IMR-90 (cell line): ENCODE results near the gene CD300LF. TPM values are rescaled to one million over a fixed set of nuclear protein-coding genes. Genes with fewer than 3 reads are reported as not detected.

ENCODE experiments used
- ATAC-seq: fragments of 200-7000 bp; cut with Tn5 transposase; 2 replicates; pipeline ENCODE4 v1.9.1; 2020; ENCODE audit warnings: low read depth, mild to moderate bottlenecking, moderate library complexity
- BruUV-seq: library from RNA; stranded (reverse); fragments of 400-500 nt; replicated peaks from 2 replicates; lab custom pipeline; 2021; lab: Mats Ljungman, UMichigan
- CTCF ChIA-PET: fragments of 300-600 bp; formaldehyde crosslinking; extraction: SDS; loops from one replicate; lab custom pipeline; 2021; ENCODE audit warnings: antibody characterized with exemption; lab: Yijun Ruan, JAX
- POLR2A ChIA-PET: fragments of 300-600 bp; sonication (Branson Sonifier 250); formaldehyde crosslinking; loops from one replicate; lab custom pipeline; 2022; ENCODE audit warnings: antibody characterized with exemption; ENCODE audit not compliant: unreplicated experiment; lab: Charles Lee
- DNase-seq: peaks from one replicate; pipeline ENCODE4 v3.0.0; 2013
- H2AFZ ChIP-seq: replicated peaks from 2 replicates; pipeline ENCODE3; 2013; ENCODE audit warnings: low read length, mild to moderate bottlenecking; ENCODE audit not compliant: poor library complexity
- H2AK5ac ChIP-seq: 2 replicates; pipeline ENCODE4 v1.6.1; 2013; ENCODE audit warnings: low read depth, low read length, inconsistent platforms
- H2AK9ac ChIP-seq: replicated peaks from 2 replicates; pipeline ENCODE3; 2013; ENCODE audit warnings: mild to moderate bottlenecking, low read depth, low read length, moderate library complexity; ENCODE audit not compliant: poor library complexity
- H2BK120ac ChIP-seq: 2 replicates; pipeline ENCODE4 v1.6.1; 2013; ENCODE audit warnings: low read depth, low read length, inconsistent platforms
- H2BK15ac ChIP-seq: 3 replicates; pipeline ENCODE4 v1.6.1; 2013; ENCODE audit warnings: low read depth, low read length, inconsistent platforms
- H2BK20ac ChIP-seq: 2 replicates; pipeline ENCODE4 v1.6.1; 2013; ENCODE audit warnings: low read depth, mild to moderate bottlenecking, inconsistent platforms, low read length, moderate library complexity
- H2BK5ac ChIP-seq: 2 replicates; pipeline ENCODE4 v1.6.1; 2013; ENCODE audit warnings: mild to moderate bottlenecking, low read depth, low read length, inconsistent platforms; ENCODE audit not compliant: poor library complexity, severe bottlenecking
- H3K14ac ChIP-seq: replicated peaks from 2 replicates; pipeline ENCODE4 v1.6.1; 2013; ENCODE audit warnings: low read depth, low read length, inconsistent platforms
- H3K18ac ChIP-seq: 2 replicates; pipeline ENCODE4 v1.6.1; 2013; ENCODE audit warnings: low read depth, low read length, control low read depth
- H3K23ac ChIP-seq: 2 replicates; pipeline ENCODE4 v1.6.1; 2013; ENCODE audit warnings: low read depth, low read length, inconsistent platforms
- H3K27ac ChIP-seq: 2 replicates; pipeline ENCODE4 v1.5.1; 2013; ENCODE audit warnings: mild to moderate bottlenecking, control low read depth, low read length; ENCODE audit not compliant: insufficient read depth
- H3K27me3 ChIP-seq: 2 replicates; pipeline ENCODE4 v1.6.1; 2013; ENCODE audit warnings: low read length; ENCODE audit not compliant: control insufficient read depth, insufficient read depth
- H3K36me3 ChIP-seq: 2 replicates; pipeline ENCODE4 v1.6.1; 2013; ENCODE audit warnings: low read length, mixed read lengths; ENCODE audit not compliant: control insufficient read depth, insufficient read depth
- H3K4ac ChIP-seq: 2 replicates; pipeline ENCODE4 v1.6.1; 2013; ENCODE audit warnings: low read depth, low read length, inconsistent platforms
- H3K4me1 ChIP-seq: 2 replicates; pipeline ENCODE4 v1.6.1; 2013; ENCODE audit warnings: low read length, mixed read lengths; ENCODE audit not compliant: control insufficient read depth, insufficient read depth
- H3K4me2 ChIP-seq: 2 replicates; pipeline ENCODE4 v1.6.1; 2013; ENCODE audit warnings: low read depth, mild to moderate bottlenecking, control low read depth, low read length, moderate library complexity
- H3K4me3 ChIP-seq: 2 replicates; pipeline ENCODE4 v1.5.1; 2013; ENCODE audit warnings: low read depth, mild to moderate bottlenecking, control low read depth, low read length, moderate library complexity; ENCODE audit not compliant: insufficient read depth
- H3K56ac ChIP-seq: 2 replicates; pipeline ENCODE4 v1.6.1; 2013; ENCODE audit warnings: low read length, inconsistent platforms; ENCODE audit not compliant: insufficient read depth; ENCODE audit errors: extremely low read depth
- H3K79me1 ChIP-seq, 2 experiments: 2 replicates each; pipeline ENCODE4 v1.6.1; 2013; ENCODE audit warnings: low read length in 2 of 2, inconsistent platforms in 1 of 2, low read depth in 1 of 2
- H3K9ac ChIP-seq: 2 replicates; pipeline ENCODE4 v1.6.1; 2013; ENCODE audit warnings: low read depth, low read length, control low read depth
- H3K9me1 ChIP-seq: 2 replicates; pipeline ENCODE4 v1.6.1; 2013; ENCODE audit warnings: low read length, inconsistent platforms; ENCODE audit not compliant: insufficient read depth
- H3K9me3 ChIP-seq: 2 replicates; pipeline ENCODE4 v1.6.1; 2013; ENCODE audit warnings: low read length; ENCODE audit not compliant: control insufficient read depth, insufficient read depth
- H4K20me1 ChIP-seq: 2 replicates; pipeline ENCODE4 v1.6.1; 2013; ENCODE audit warnings: low read length, inconsistent platforms; ENCODE audit not compliant: insufficient read depth
- H4K5ac ChIP-seq: 2 replicates; pipeline ENCODE4 v1.6.1; 2013; ENCODE audit warnings: mild to moderate bottlenecking, low read depth, low read length, control low read depth
- H4K8ac ChIP-seq, 2 experiments: 2 replicates each; pipeline ENCODE4 v1.6.1; 2013; ENCODE audit warnings: low read depth in 2 of 2, low read length in 2 of 2, control low read depth in 1 of 2, inconsistent platforms in 1 of 2
- H4K91ac ChIP-seq: 2 replicates; pipeline ENCODE4 v1.6.1; 2013; ENCODE audit warnings: low read depth, low read length, inconsistent platforms; ENCODE audit not compliant: insufficient read depth
- BHLHE40 ChIP-seq: fragments of 150-350 bp; IDR thresholded peaks from 2 replicates; pipeline ENCODE4 v1.6.1; 2016; ENCODE audit warnings: mild to moderate bottlenecking, low read depth, low read length
- CEBPB ChIP-seq: IDR thresholded peaks from 2 replicates; pipeline ENCODE4 v1.6.1; 2012; ENCODE audit warnings: low read depth, low read length, improper control_type of control experiment
- CHD1 ChIP-seq: IDR thresholded peaks from 2 replicates; pipeline ENCODE4 v1.6.1; 2012; ENCODE audit warnings: low read depth, low read length, improper control_type of control experiment
- FOS ChIP-seq: fragments of 150-350 bp; IDR thresholded peaks from 2 replicates; pipeline ENCODE4 v1.6.1; 2016; ENCODE audit warnings: low read depth, low read length
- MAFK ChIP-seq: IDR thresholded peaks from 2 replicates; pipeline ENCODE4 v1.6.1; 2012; ENCODE audit warnings: low read depth, low read length, improper control_type of control experiment
- MAZ ChIP-seq: IDR thresholded peaks from 2 replicates; pipeline ENCODE4 v1.6.1; 2012; ENCODE audit warnings: low read depth, mild to moderate bottlenecking, low read length, improper control_type of control experiment, moderate library complexity, borderline replicate concordance
- MXI1 ChIP-seq: IDR thresholded peaks from 2 replicates; pipeline ENCODE4 v1.6.1; 2012; ENCODE audit warnings: low read depth, mild to moderate bottlenecking, low read length, moderate library complexity, borderline replicate concordance
- NFE2L2 ChIP-seq: fragments of 150-350 bp; IDR thresholded peaks from 2 replicates; pipeline ENCODE4 v1.6.1; 2016; ENCODE audit warnings: low read depth, mild to moderate bottlenecking, low read length
- POLR2A ChIP-seq: IDR thresholded peaks from 2 replicates; pipeline ENCODE4 v1.6.1; 2012; ENCODE audit warnings: mild to moderate bottlenecking, low read depth, low read length
- RAD21 ChIP-seq: IDR thresholded peaks from 2 replicates; pipeline ENCODE4 v1.6.1; 2012; ENCODE audit warnings: low read length, improper control_type of control experiment
- RCOR1 ChIP-seq: IDR thresholded peaks from 2 replicates; pipeline ENCODE4 v1.6.1; 2012; ENCODE audit warnings: mild to moderate bottlenecking, low read length, improper control_type of control experiment; ENCODE audit not compliant: insufficient replicate concordance
- RFX5 ChIP-seq: IDR thresholded peaks from 2 replicates; pipeline ENCODE4 v1.8.0; 2012; ENCODE audit warnings: low read depth, mild to moderate bottlenecking, low read length, moderate library complexity
- SMC3 ChIP-seq: fragments of 150-350 bp; IDR thresholded peaks from 2 replicates; pipeline ENCODE4 v1.6.1; 2016; ENCODE audit warnings: low read depth, mild to moderate bottlenecking, antibody characterized with exemption, low read length, moderate library complexity
- WGBS, 2 experiments: methylation state at CpG; one replicate each; pipeline versions ENCODE4 v1.1.5 to v1.1.7; 2013; ENCODE audit warnings: missing lambda C conversion rate in 2 of 2; ENCODE audit not compliant: insufficient read length in 1 of 2; ENCODE audit errors: extremely low coverage in 2 of 2; 5-methylcytosine and 5-hydroxymethylcytosine counted together
- dilution Hi-C: fragments of 300-500 bp; cut with HindIII; formaldehyde crosslinking; loops from one replicate; pipeline ENCODE4 v1.14.3; 2018; ENCODE audit warnings: low sequenced_read_pairs; ENCODE audit not compliant: unreplicated experiment
- in situ Hi-C: fragments of 300-500 bp; cut with MboI; formaldehyde crosslinking; loops from 3 replicates; pipeline ENCODE4 v1.14.3; 2019; ENCODE audit warnings: low sequenced_read_pairs, inconsistent platforms, mixed read lengths
- intact Hi-C: fragments of 100-400 bp; cut with micrococcal nuclease; formaldehyde crosslinking; loops from 2 replicates; pipeline ENCODE4 v1.10.0; 2022
- polyA plus RNA-seq, 3 experiments: library from polyadenylated mRNA; depleted of rRNA; stranded (reverse); fragments of >200 nt; gene quantifications; 2 replicates each; pipeline ENCODE4 v1.2.3, GENCODE V29; 2012; ENCODE audit warnings: low replicate concordance in 1 of 3
- total RNA-seq: library from RNA; depleted of rRNA; stranded (reverse); fragments of >200 nt; gene quantifications from 2 replicates; pipeline ENCODE4 v1.2.3, GENCODE V29; 2012
- TF ChIP-seq, protein P1 (sequence below): fragments of 150-350 bp; IDR thresholded peaks from 2 replicates; pipeline ENCODE4 v1.6.1; 2017; ENCODE audit warnings: mild to moderate bottlenecking, antibody characterized with exemption, low read length, low read depth
- TF ChIP-seq, protein P2 (sequence below): conservative IDR thresholded peaks from 2 replicates; pipeline ENCODE4 v1.5.1; 2012; ENCODE audit warnings: mild to moderate bottlenecking, low read depth, low read length, improper control_type of control experiment
- TF ChIP-seq, protein P3 (sequence below): fragments of 150-350 bp; IDR thresholded peaks from 2 replicates; pipeline ENCODE4 v1.6.1; 2016; ENCODE audit warnings: low read depth, mild to moderate bottlenecking, low read length, moderate library complexity, borderline replicate concordance

The CD300LF gene
- total and polyA plus RNA-seq, 2 of the 4 experiments (the other 2 are of a cell fraction), result not detected

DNA sequence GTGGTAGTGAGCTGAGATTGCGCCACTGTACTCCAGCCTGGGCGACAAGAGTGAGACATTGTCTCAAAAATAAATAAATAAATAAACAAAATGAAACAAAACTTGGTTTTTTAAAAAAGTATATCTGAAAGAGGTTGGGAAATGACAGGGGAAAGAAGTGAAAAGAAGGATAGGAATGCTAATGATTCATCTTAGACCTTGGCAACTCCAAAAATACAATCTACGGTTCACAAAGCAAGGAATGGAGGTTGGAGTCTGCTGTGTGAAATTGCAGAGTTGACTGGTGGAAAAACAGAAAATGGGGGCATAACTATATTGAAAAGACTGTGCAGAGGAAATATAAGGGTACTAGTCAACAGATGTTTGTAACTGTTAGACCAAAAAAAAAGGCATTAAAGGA, 49.2 kb downstream of the CD300LF start:
- no peak overlapping the region for H3K56ac ChIP-seq
- TF ChIP-seq BHLHE40 (no peak), FOS (no peak), MXI1 (no peak), RCOR1 (no peak), MAZ (no peak), CHD1 (no peak), RAD21 (no peak), NFE2L2 (no peak), MAFK (no peak), SMC3 (no peak), RFX5 (no peak), CEBPB (no peak), POLR2A (no peak)
- TF ChIP-seq, protein P1, sequence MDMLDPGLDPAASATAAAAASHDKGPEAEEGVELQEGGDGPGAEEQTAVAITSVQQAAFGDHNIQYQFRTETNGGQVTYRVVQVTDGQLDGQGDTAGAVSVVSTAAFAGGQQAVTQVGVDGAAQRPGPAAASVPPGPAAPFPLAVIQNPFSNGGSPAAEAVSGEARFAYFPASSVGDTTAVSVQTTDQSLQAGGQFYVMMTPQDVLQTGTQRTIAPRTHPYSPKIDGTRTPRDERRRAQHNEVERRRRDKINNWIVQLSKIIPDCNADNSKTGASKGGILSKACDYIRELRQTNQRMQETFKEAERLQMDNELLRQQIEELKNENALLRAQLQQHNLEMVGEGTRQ, result no peak
- TF ChIP-seq, protein P2, sequence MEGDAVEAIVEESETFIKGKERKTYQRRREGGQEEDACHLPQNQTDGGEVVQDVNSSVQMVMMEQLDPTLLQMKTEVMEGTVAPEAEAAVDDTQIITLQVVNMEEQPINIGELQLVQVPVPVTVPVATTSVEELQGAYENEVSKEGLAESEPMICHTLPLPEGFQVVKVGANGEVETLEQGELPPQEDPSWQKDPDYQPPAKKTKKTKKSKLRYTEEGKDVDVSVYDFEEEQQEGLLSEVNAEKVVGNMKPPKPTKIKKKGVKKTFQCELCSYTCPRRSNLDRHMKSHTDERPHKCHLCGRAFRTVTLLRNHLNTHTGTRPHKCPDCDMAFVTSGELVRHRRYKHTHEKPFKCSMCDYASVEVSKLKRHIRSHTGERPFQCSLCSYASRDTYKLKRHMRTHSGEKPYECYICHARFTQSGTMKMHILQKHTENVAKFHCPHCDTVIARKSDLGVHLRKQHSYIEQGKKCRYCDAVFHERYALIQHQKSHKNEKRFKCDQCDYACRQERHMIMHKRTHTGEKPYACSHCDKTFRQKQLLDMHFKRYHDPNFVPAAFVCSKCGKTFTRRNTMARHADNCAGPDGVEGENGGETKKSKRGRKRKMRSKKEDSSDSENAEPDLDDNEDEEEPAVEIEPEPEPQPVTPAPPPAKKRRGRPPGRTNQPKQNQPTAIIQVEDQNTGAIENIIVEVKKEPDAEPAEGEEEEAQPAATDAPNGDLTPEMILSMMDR, result no peak
- TF ChIP-seq, protein P3, sequence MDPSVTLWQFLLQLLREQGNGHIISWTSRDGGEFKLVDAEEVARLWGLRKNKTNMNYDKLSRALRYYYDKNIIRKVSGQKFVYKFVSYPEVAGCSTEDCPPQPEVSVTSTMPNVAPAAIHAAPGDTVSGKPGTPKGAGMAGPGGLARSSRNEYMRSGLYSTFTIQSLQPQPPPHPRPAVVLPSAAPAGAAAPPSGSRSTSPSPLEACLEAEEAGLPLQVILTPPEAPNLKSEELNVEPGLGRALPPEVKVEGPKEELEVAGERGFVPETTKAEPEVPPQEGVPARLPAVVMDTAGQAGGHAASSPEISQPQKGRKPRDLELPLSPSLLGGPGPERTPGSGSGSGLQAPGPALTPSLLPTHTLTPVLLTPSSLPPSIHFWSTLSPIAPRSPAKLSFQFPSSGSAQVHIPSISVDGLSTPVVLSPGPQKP, result no peak
- intact Hi-C loops, result no loop called here
- H3K4me3 ChIP-seq, result no peak overlapping the region
- DNase-seq, result no peak
- H3K9me1 ChIP-seq, result no peaks in the 10 kb centered on the region
- H3K79me1 ChIP-seq, result no peaks in the 10 kb centered on the region
- H2AK9ac ChIP-seq, result no peak overlapping the region
- H3K27ac ChIP-seq, result no peak overlapping the region
- in situ Hi-C loops, result no loop called here
- no peak overlapping the region for H4K91ac ChIP-seq
- no peak overlapping the region for H2BK15ac ChIP-seq
- H3K23ac ChIP-seq, result no peak overlapping the region
- no peak overlapping the region for H4K5ac ChIP-seq
- no peak overlapping the region for H3K18ac ChIP-seq
- H3K9me3 ChIP-seq, result no peaks in the 10 kb centered on the region
- no peaks in the 10 kb centered on the region for H3K36me3 ChIP-seq
- H4K20me1 ChIP-seq, result no peaks in the 10 kb centered on the region
- no peak overlapping the region for H2BK20ac ChIP-seq
- POLR2A ChIA-PET, result no interaction called here
- ATAC-seq, result no peak
- no peak overlapping the region for H3K4me2 ChIP-seq
- no peaks in the 10 kb centered on the region for H3K4me1 ChIP-seq
- WGBS, 2 experiments, result no CpG with 5 or more reads among the region's 3 CpGs
- H3K9ac ChIP-seq, result no peak overlapping the region
- no peak overlapping the region for H3K4ac ChIP-seq
- no peak overlapping the region for H2BK5ac ChIP-seq
- CTCF ChIA-PET, result no interaction called here
- no peak overlapping the region for H3K14ac ChIP-seq
- dilution Hi-C loops, result no loop called here
- no peak overlapping the region for H2AFZ ChIP-seq
- H4K8ac ChIP-seq, result no peak overlapping the region
- H2AK5ac ChIP-seq, result no peak overlapping the region
- H3K27me3 ChIP-seq, result no peaks in the 10 kb centered on the region
- no peak overlapping the region for H2BK120ac ChIP-seq
- BruUV-seq, result no TSS peak
